GM18511 (cell line): ENCODE results near the gene LTBP3.
"Not testable (repeated sequence)": the region's sequence is repeated elsewhere in the genome, so short reads cannot be mapped to it uniquely, and the experiment has no call there.

Experiments
- ATAC-seq: cut with Tn5 transposase; IDR thresholded peaks from one replicate; pipeline ENCODE4 v1.9.1; 2021; ENCODE audit warnings: mild to moderate bottlenecking, moderate library complexity; ENCODE audit not compliant: unreplicated experiment

Gene LTBP3

DNA sequence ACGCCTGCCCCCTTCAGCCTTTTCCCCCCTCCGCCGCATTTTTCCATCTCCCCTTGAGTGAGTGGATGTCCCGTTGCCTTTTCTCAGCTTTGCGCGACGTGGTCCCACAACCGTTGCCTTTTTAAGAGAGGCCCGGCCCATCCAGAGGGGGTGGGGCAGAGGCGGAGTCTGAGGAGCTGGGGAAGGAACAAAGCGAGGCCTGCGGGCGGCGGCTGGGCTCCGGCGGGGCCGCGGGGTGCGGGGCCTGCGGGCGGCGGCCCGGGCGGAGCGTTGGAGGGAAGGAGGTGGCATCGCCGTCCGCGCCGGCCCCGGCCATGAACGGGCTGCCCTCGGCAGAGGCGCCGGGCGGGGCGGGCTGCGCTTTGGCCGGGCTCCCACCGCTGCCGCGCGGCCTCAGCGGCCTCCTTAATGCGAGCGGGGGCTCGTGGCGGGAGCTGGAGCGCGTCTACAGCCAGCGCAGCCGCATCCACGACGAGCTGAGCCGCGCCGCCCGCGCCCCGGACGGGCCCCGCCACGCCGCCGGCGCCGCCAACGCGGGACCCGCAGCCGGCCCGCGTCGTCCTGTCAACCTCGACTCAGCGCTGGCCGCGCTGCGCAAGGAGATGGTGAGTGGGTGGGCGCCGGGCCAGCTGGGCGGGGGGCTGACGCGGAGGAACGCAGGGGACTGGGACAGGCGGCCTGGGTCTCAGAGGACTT is 14.3 kb upstream of the LTBP3 start, which contains the start of gene FAM89B:
FAM89B (plus strand) TSS at position 183 of the 696 bp plus-strand sequence; CDS start at position 315, 132 bp downstream.
- no peak for ATAC-seq

DNA sequence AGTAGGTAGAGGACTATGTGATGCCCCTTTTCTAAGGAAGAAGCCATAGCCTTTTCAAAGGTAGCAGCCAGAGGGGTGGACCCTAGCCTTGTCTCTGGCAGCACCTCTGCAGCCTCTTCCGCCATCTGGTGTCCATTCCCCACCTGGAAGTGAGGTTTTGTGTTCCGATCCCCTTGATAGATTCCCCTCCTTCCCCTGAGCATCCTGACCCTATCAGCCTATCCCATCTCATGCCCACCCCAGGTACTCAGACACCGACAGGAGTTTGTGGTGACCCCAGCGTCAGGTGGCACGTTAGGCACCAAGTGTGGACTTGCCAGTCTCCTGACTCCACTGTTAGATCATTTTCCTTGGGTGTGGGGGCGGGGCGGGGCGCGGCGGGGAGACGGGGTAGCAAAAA is 13.8 kb upstream of the LTBP3 start:
- no peak for ATAC-seq

DNA sequence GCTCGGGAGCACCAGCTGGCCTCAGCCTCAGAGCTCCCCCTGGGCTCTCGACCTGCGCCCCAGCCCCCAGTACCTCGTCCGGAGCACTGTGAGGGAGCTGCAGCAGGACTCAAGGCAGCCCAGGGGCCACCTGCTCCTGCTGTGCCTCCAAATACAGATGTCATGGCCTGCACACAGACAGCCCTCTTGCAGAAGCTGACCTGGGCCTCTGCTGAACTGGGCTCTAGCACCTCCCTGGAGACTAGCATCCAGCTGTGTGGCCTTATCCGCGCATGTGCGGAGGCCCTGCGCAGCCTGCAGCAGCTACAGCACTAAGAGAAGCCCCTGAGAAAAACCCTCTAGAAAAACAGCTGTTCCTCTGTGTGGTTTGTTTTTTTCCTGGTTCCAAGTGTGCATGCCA is 13.3 kb upstream of the LTBP3 start:
- ATAC-seq: no peak

GRCh38 chr11:65569973-65570918 is 12.1 kb upstream of the LTBP3 start, which contains the start of gene ZNRD2:
ZNRD2 (plus strand) TSS chr11:65570477; CDS start chr11:65570492, 15 bp downstream.
- peak; percentile 72 for ATAC-seq

GRCh38 chr11:65569164-65569972 is 11.2 kb upstream of the LTBP3 start:
- ATAC-seq: peak; percentile 12

DNA sequence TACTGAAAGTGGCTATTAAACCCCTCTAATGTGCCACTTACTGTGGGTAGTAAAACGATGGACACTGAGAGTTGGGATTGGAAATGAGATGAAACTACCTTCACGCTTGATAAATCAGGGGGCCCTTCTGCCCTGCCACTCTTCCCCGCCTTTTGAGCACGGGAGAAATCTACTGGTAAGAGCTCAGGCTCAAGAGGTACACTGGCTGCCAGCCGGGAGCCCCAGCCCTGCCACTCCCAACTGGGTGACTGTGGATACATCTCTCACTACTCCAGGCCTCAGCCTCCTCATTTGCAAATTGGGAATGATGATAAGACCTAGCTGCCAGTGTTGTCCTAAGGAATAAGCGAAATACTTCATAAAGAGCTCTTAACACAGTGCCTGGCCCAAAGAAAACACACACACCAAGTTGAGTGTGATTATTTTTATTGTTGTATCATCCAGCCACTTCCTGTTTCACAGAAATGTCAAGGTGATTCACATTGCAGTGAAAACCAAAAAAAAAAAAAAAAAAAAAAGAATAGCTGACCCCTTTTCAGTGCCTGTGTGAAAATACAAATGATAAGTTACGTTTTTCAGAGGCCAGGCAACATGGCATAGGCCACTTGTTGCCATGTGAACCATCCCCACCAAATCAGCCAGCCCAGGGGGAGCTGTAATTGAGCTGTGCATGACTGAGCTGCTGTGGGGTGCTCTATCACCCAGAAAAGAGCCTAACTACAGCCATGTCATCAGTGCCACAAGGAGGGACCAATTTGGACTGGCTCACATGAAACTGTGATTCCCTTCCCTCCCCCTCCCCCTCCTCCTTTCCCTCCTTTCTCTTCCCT is 7.7 kb upstream of the LTBP3 start:
- ATAC-seq: no peak

DNA sequence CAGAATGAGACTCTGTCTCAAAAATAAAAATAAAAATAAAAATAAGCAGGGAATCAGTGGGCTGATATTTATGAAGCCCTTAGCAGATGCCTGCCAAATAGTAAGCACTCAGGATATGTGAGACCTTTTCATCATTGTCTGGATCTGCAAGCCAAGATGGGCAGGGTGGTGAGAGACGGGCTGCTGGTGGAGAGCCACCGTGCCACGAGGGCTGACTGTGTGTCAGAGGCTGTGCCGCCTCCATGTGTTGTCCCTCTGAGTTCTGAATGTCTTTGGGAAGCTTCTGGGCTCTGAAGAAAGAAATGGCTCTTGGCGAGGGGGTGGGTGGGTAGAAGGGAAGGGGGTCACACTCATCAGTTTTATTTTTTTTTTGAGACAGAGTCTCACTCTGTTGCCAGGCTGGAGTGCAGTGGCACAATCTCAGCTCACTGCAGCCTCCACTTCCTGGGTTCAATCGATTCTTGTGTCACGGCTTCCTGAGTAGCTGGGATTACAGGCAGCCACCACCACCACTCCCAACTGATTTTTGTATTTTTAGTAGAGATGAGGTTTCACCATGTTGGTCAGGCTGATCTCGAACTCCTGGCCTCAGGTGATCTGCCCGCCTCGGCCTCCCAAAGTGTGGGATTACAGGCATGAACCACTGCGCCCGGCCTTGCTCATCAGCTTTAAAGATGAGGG is 6.9 kb upstream of the LTBP3 start:
- not testable (repeated sequence) for ATAC-seq

GRCh38 chr11:65563601-65564000 is 5.4 kb upstream of the LTBP3 start:
- ATAC-seq: no peak

DNA sequence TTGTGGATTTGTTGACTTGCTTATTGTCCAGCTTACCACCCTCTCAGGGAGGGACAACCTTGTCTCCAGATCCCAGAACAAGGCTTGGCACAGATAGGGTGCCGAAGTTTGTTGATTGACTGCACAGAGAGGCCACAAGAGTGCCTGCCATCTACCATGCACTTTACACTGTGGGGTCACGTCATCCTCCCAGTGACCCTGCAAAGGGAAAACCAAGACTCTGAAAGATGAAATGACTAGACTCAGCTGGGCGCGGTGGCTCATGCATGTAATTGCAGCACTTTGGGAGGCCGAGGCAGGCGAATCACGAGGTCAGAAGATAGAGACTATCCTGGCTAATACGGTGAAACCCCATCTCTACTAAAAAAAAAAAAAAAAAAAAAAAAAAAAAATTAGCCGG is 4.6 kb upstream of the LTBP3 start:
- no peak for ATAC-seq

DNA sequence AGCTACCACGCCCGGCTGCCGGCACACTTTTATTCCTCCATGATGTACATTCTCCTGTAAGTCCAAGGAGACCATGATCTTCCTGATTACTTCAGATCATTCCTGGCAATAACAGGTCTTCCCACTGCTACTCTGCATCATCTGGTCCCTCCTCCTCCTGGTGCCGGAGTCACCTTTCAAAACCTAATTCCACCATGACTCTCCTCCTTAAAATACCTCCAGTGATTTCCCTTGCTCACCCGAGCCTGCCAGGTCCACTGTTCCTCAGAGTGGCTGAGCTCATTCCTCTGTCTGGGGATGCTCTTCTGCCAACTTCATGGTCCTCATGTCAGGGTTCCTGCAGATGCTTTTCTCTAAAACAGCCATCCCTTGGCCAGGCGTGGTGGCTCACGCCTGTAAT is 3.9 kb upstream of the LTBP3 start:
- no peak for ATAC-seq

GRCh38 chr11:65560555-65561418 is 2.6 kb upstream of the LTBP3 start:
- ATAC-seq: no peak

DNA sequence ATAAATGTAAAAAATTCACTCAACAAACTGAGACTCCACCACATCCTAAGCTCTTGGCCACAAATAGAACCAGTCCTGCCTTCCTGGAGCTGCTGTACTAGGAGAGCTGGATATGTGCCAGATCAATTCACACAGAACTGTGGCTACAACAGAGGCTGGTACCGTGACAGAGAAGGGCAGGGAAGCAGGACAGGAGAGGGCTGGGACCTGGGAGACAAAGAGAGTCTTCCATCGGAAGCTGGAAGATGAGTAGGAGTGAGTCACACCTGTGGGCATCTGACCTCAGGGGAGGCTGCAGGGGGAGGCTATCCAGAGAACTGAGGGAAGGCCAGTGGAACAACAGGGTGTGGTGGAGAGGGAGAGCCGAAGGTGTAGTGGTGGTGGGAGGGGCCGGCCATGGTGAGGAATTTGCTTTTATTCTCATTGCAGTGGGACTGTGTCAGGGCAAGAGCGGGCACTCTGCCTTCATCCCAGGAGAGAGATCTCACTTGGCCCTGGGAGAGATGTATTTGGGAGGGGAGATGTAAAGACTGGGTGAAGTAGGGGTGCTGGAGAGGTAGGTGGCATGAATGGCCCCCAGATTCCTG is 1.9 kb upstream of the LTBP3 start:
- ATAC-seq: no peak

DNA sequence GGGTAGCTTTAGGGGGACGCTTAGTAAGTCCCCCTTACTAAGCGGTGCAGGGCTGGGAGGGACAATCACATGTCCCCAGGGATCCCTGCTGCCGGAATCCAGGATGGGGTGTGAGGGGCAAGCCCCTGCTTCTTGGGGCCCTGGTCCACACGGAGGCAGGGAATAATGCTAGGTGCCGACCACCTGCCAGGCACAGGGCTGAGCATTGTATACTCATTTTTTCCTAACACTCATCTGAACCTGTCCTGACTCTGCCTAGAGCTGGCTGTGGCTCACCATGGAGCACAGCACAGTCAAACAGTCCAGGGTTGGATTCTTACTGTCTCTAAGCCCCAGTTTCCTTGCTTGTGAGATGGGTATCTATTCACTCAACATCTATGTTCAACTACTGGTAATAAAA is 1.4 kb upstream of the LTBP3 start:
- no peak for ATAC-seq

DNA sequence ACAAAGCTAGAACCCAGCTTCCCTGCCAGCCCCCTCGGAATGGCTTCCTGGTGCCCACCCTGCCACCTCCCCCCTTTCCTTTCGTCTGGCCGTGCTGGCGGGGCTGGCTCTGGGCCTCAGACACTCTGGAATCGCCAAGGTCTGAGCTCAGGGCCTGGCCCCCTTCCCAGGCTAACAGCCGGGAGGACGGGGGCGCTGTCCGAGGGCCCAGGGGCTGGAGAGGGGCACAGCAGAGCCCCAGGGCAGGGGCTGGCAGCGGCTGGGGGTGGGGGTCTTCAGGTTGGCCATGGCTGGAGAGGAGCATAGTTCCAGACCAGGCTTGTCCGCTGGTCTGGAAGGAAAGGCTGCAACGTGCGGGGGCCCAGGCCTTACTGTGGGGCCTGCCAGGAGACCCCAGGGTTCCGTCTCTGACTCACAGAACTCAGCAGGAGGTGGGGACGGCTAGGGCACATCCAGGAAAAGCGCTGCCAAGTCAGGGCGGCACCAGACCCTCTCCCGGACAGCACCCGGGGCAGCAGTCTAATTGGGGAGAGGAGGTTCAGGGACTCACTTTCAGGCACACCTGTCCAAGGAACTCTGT is 861 bp upstream of the LTBP3 start:
- no peak for ATAC-seq

DNA sequence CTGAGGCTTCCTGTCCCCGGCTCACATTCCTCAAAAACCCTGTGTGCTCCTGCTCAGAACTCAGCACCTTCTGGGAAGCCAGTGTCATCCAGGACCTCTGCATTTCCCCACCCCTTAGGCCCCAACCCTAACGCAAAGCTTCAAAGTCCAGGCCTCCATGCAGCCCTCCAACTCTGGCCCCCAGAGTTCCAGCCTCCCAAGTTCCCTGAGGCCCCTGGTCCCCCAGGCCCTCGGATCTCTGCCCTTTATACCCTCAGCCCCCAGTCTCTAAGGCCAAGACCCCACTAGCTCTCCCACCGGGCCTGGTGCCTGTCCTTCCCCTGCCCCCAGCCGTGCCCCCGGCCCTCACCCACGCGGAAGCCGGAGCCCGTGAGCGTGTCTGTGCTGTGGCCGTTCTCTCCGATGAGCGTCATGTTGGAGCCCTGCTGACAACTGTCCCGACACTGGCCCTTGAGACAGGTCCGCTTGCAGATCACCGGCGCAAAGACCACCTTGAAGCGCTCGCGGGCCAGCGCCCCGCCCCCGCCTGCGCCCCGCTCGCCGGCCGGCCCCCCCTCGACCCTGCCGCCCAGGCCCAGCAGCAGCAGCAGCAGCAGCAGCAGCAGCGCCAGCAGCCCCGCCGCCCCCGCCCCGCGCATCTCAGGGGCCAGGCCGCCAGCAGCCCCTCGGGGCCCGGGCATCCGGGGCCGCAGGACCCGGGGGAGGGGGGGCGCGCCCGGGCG is 718 bp downstream of the LTBP3 start:
- no peak for ATAC-seq

- ATAC-seq: no peak
Measured at GRCh38 chr11:65556470-65557279, 1.5 kb downstream of the LTBP3 start.
